Heart right ventricle (tissue), 16 donors: ENCODE data around the gene SLC15A3. TPM values are rescaled to one million over a fixed set of nuclear protein-coding genes. Genes with fewer than 3 reads are reported as not detected.
A peak's percentile ranks its signal among the peaks of the same experiment; 100 is the strongest.

Source experiments
- ATAC-seq, 8 donors: fragments of 200-7000 bp; cut with Tn5 transposase; one replicate each; pipeline ENCODE4 v1.9.1; 2020; ENCODE audit warnings: mild to moderate bottlenecking in 8 of 8, moderate library complexity in 8 of 8, moderate number of reproducible peaks in 1 of 8
- DNase-seq, 2 donors: peaks; one replicate each; pipeline ENCODE4 v3.0.0-alpha.2; 2020
- H3K27ac ChIP-seq, 10 donors: fragments of 200-600 bp; sonication (generic) in 2 of 10; one replicate each; pipeline versions ENCODE4 v1.5.0 to v1.8.0; 2020 to 2022; ENCODE audit warnings: mild to moderate bottlenecking in 3 of 10
- H3K27me3 ChIP-seq, 7 donors: fragments of 200-600 bp; one replicate each; pipeline ENCODE4 v1.8.0; 2021 to 2022; ENCODE audit warnings: mild to moderate bottlenecking in 2 of 7
- H3K36me3 ChIP-seq, 9 donors: fragments of 200-600 bp; sonication (generic) in 1 of 9; one replicate each; pipeline versions ENCODE4 v1.5.0 to v1.8.0; 2020 to 2022; ENCODE audit warnings: mild to moderate bottlenecking in 2 of 9
- H3K4me1 ChIP-seq, 9 donors: fragments of 200-600 bp; sonication (generic) in 1 of 9; one replicate each; pipeline versions ENCODE4 v1.5.0 to v1.8.0; 2020 to 2022; ENCODE audit warnings: mild to moderate bottlenecking in 4 of 9
- H3K4me3 ChIP-seq, 10 donors: fragments of 200-600 bp; sonication (generic) in 2 of 10; one replicate each; pipeline versions ENCODE4 v1.5.0 to v1.8.0; 2020 to 2022; ENCODE audit warnings: mild to moderate bottlenecking in 7 of 10, moderate library complexity in 2 of 10
- H3K9me3 ChIP-seq, 11 donors: fragments of 200-600 bp in 10 of 11; sonication (generic) in 2 of 11; one replicate each; pipeline versions ENCODE4 v1.5.0 to v1.8.0; 2013 to 2022; ENCODE audit warnings: mild to moderate bottlenecking in 2 of 11, control low read depth in 1 of 11, moderate library complexity in 1 of 11
- CTCF ChIP-seq, 9 donors: fragments of 200-600 bp; sonication (generic) in 2 of 9; IDR thresholded peaks; one replicate each; pipeline versions ENCODE4 v1.5.0 to v1.8.0; 2021 to 2022; ENCODE audit warnings: antibody characterized with exemption in 9 of 9, mild to moderate bottlenecking in 5 of 9, moderate library complexity in 1 of 9
- WGBS, 2 donors: extraction: QIAGEN DNeasy Blood & Tissue Kit; methylation state at CpG; one replicate each; pipeline ENCODE4 v1.1.7; 2013; ENCODE audit warnings: inconsistent platforms in 1 of 2; 5-methylcytosine and 5-hydroxymethylcytosine counted together
- intact Hi-C, 10 donors: fragments of 100-400 bp; cut with DNase I; formaldehyde crosslinking; loops; one replicate each; pipeline versions ENCODE4 v1.11.1 to v1.14.2; 2022
- polyA plus RNA-seq, 2 donors: library from polyadenylated mRNA; stranded (reverse); fragments of 200-250 nt; gene quantifications; one replicate each; pipeline ENCODE4 v1.2.3, GENCODE V29; 2013
- total RNA-seq, 10 donors: library from RNA; stranded (reverse); fragmentation: NEBNext Ultra II Directional in 3 of 10; extraction: Animal tissue kit (Norgen Biotek cat#: 25700) in 3 of 10; gene quantifications; one replicate each; pipeline versions ENCODE4 v1.2.1 to v1.2.4, GENCODE V29; 2021 to 2023
- donor health status: Arrhythmogenic right ventricular cardiomyopathy.
- donor health status: ischemic (EF 13 %, LVEDD 7.1; RV severe dilation, severe dysfunction).
- donor health status: healthy with polysubstance abuse.
- donor health status: DM: no; HTN: yes; CAD: no.
- donor health status: DM: no; HTN: no; CAD: no.
- donor health status: ischemic (EF 25% LVEDD 6.9; RV normal size, moderate dysfunction).
- donor health status: ischemic (EF 25% LVEDD 5.7; RV mildly dilated, moderate dysfunction).
- donor health status: healthy.
- donor health status: DM: yes; HTN: yes; CAD: no.
- donor health status: Ischemic cardiomyopathy.
- donor health status: ischemic (EF 35%, LVEDD 5.7; RV mildly dilated, moderate dysfunction).
- donor health status: nonischemic (EF 11% LVEDD 7.7; RV severe dilation, severe dysfunction).
- donor health status: DM: yes; HTN: yes; CAD: no.
- donor health status: PGD.
- donor health status: ischemic (EF 29% LVEDD 5.4; RV normal size, mild dysfunction).
- donor health status: nonischemic (EF 23%, LVEDD 6.1; RV moderate dilation, normal function).

Gene SLC15A3
- total and polyA plus RNA-seq, 12 donors = 9.5 to 52.4 (median 19.5) TPM

DNA sequence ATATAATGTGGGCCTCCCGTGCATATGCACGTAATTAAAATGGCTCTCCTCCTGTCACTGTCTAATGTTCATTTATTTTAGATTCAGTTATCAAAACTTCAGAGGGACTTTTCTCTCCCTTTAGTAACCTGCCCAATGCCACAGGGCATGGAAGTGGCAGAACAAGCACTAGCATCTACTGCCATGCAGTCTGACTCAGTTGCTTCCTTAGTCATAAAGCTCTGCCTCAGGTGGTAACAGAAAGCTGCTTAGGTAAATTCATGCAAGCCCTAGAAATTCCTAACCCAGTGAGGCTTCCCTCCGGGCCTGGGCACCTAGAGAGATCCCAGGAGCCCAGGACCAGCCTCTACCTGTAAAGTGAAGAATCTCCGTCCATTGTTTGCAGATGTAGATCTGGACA, 54.5 kb downstream of the SLC15A3 start:
- WGBS, 2 donors = 93 to 96% methylated on average over 4 of the region's 4 CpGs
- intact Hi-C loops = loop anchor here in 7 of 10 donors (5.0 to 10.0 kb wide), 3 partner anchors 65 to 123 kb away; no protein-coding TSS in a partner anchor
- no peak overlapping the region for H3K4me3 ChIP-seq
- H3K36me3 ChIP-seq = peaks cover 12 to 100% (median 70%) of the 10 kb centered on the region in 9 donors
- ATAC-seq (no peak), DNase-seq (no peak)
- H3K27me3 ChIP-seq = no peaks in the 10 kb centered on the region
- no peaks in the 10 kb centered on the region for H3K9me3 ChIP-seq
- H3K27ac ChIP-seq = no peak overlapping the region
- H3K4me1 ChIP-seq = peaks cover 0 to 12% (median 0%) of the 10 kb centered on the region in 9 donors
- TF ChIP-seq CTCF (IDR thresholded peaks at IDR 0.05) = no peak

- intact Hi-C loops = loop anchor here in 7 of 10 donors (5.0 to 10.0 kb wide), 3 partner anchors 63 to 121 kb away; no protein-coding TSS in a partner anchor
- H3K9me3 ChIP-seq = no peaks in the 10 kb centered on the region
- 85 to 89% methylated on average over 5 of the region's 5 CpGs for WGBS, 2 donors
Measured at GRCh38 chr11:60895687-60896086, 56.3 kb downstream of the SLC15A3 start.

DNA sequence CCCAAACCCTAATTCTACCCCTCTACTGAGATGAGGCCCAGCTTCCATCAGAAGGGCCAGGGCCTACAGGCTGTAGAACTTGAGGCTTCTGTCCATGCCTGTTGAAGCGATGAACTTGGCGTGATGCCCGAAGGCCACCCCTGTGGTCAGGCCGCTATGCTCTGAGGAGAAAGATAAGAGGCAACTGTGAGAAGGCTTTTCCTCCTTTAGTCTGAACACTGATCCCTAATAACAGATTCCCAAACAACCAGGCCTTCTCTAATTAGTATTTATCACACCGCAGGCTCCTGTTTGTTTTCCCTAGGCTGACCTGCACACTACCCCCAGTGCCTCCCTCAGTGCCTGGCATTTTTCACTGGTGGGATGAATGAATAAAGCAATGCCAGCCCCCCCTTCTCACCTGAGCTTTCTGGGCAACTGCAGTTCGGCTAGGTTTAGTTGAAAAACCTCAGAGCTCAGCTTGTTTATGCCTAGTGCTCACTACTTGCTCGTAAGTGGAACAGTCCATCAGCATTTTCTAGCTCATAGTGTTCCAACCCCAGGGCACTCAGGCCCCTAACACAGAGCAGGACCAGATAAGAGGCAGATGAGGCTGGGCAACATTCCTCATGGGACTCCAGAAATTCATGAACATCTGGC, 60.8 kb downstream of the SLC15A3 start:
- Histone ChIP-seq H3K27me3 (no peaks in the 10 kb centered on the region), H3K4me1 (peaks cover 3 to 22% (median 15%) of the 10 kb centered on the region in 9 donors), H3K36me3 (peaks cover 0 to 62% (median 23%) of the 10 kb centered on the region in 9 donors), H3K27ac (peak overlapping the region in 5 of 10 donors; percentile 25 to 74 (median 43)), H3K4me3 (no peak overlapping the region), H3K9me3 (no peaks in the 10 kb centered on the region)
- ATAC-seq (peak in 6 of 8 donors; percentile 22 to 48 (median 34)), DNase-seq (peak in 1 of 2 donors; percentile 64)
- intact Hi-C loops = loop anchor here in 3 of 10 donors (5.0 to 10.0 kb wide), 3 partner anchors 59 to 116 kb away; no protein-coding TSS in a partner anchor
- no peak for TF ChIP-seq CTCF (IDR thresholded peaks at IDR 0.05)
- WGBS, 2 donors = 60 to 61% methylated on average over 7 of the region's 7 CpGs

More at GRCh38 chr11:60895687-60896086, 56.3 kb downstream of the SLC15A3 start:
- Histone ChIP-seq H3K27ac (no peak overlapping the region), H3K4me1 (peaks cover 0 to 14% (median 5%) of the 10 kb centered on the region in 9 donors), H3K27me3 (no peaks in the 10 kb centered on the region), H3K4me3 (no peak overlapping the region), H3K36me3 (peaks cover 12 to 92% (median 53%) of the 10 kb centered on the region in 9 donors)
- TF ChIP-seq CTCF (IDR thresholded peaks at IDR 0.05) = no peak
- ATAC-seq = no peak
- DNase-seq = no peak

DNA sequence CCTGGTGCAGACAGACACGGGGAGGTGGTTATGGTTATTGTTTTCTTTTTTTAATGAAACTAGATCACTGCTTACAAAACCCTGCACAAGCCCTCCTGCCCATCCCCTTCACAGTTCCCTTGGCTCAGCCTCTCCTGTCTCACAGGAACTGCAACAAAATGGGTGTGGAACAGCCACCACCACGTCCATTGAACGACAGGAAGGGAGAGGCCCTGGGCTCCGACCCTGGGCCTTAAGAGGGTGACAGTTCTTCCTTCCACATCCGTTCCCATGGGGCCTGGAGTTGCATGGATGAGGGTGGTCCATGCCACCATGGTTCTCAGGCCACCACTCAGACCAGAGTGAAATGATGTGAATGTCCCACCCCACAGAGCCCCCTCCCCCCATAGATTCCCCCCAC, 61.3 kb downstream of the SLC15A3 start:
- H3K27me3 ChIP-seq = no peaks in the 10 kb centered on the region
- no peak for DNase-seq
- no peak for TF ChIP-seq CTCF (IDR thresholded peaks at IDR 0.05)
- intact Hi-C loops = loop anchor here in 3 of 10 donors (5.0 to 10.0 kb wide), 3 partner anchors 58 to 116 kb away; no protein-coding TSS in a partner anchor
- peaks cover 3 to 22% (median 15%) of the 10 kb centered on the region in 9 donors for H3K4me1 ChIP-seq
- H3K4me3 ChIP-seq = no peak overlapping the region
- peaks cover 0 to 57% (median 18%) of the 10 kb centered on the region in 9 donors for H3K36me3 ChIP-seq
- WGBS, 2 donors = 43 to 62% methylated on average over 5 of the region's 5 CpGs
- no peaks in the 10 kb centered on the region for H3K9me3 ChIP-seq
- peak; percentile 37 to 89 (median 71) for ATAC-seq
- H3K27ac ChIP-seq = peak overlapping the region in 8 of 10 donors; percentile 19 to 74 (median 40)
